GM23338 (cell line): ENCODE results near the gene CARMIL1. TPM values are rescaled to one million over a fixed set of nuclear protein-coding genes. Genes with fewer than 3 reads are reported as not detected.

Experiments used
- ATAC-seq: fragments of 200-7000 bp; cut with Tn5 transposase; 3 replicates; pipeline ENCODE4 v1.9.1; 2020
- DNase-seq: peaks from one replicate; pipeline ENCODE4 v3.0.0-alpha.2; 2015; ENCODE audit warnings: low spot score
- H2AFZ ChIP-seq: fragments of 200-600 bp; sonication (generic); 2 replicates; pipeline ENCODE4 v1.8.0; 2016; ENCODE audit warnings: antibody characterized with exemption, mild to moderate bottlenecking, moderate library complexity
- H3F3A ChIP-seq: fragments of 200-600 bp; sonication (generic); replicated peaks from 2 replicates; pipeline ENCODE4 v1.8.0; 2017; ENCODE audit warnings: antibody characterized with exemption, mixed run types, low read depth
- H3K27ac ChIP-seq: fragments of 200-600 bp; sonication (generic); 2 replicates; pipeline ENCODE4 v1.6.1; 2016; ENCODE audit warnings: low read depth
- H3K27me3 ChIP-seq: fragments of 200-600 bp; sonication (generic); 2 replicates; pipeline ENCODE4 v1.8.0; 2016; ENCODE audit warnings: mild to moderate bottlenecking, mixed run types, moderate library complexity; ENCODE audit not compliant: insufficient read depth
- H3K36me3 ChIP-seq: fragments of 200-600 bp; sonication (generic); 2 replicates; pipeline ENCODE4 v1.8.0; 2016; ENCODE audit warnings: mild to moderate bottlenecking; ENCODE audit not compliant: insufficient read depth
- H3K4me1 ChIP-seq: fragments of 200-600 bp; sonication (generic); 2 replicates; pipeline ENCODE4 v1.8.0; 2016; ENCODE audit warnings: mild to moderate bottlenecking, moderate library complexity; ENCODE audit not compliant: insufficient read depth
- H3K4me2 ChIP-seq: fragments of 200-600 bp; sonication (generic); 2 replicates; pipeline ENCODE4 v1.7.1; 2017; ENCODE audit warnings: mixed run types
- H3K4me3 ChIP-seq: fragments of 200-600 bp; sonication (generic); 2 replicates; pipeline ENCODE4 v1.6.1; 2016; ENCODE audit warnings: mixed run types
- H3K79me2 ChIP-seq: fragments of 200-600 bp; sonication (generic); replicated peaks from 2 replicates; pipeline ENCODE4 v1.8.0; 2017; ENCODE audit warnings: mild to moderate bottlenecking; ENCODE audit not compliant: insufficient read depth
- H3K9me2 ChIP-seq: fragments of 200-600 bp; sonication (generic); 2 replicates; pipeline ENCODE4 v1.8.0; 2017; ENCODE audit not compliant: insufficient read depth
- H4K20me1 ChIP-seq: fragments of 200-600 bp; sonication (generic); replicated peaks from 2 replicates; pipeline ENCODE4 v1.8.0; 2017; ENCODE audit warnings: mild to moderate bottlenecking; ENCODE audit not compliant: insufficient read depth
- H3K27ac Mint-ChIP-seq: 2 replicates; pipeline ENCODE4 v1.8.0; 2020; ENCODE audit warnings: inconsistent platforms, mild to moderate bottlenecking, moderate library complexity, mixed read lengths
- H3K27me3 Mint-ChIP-seq: 3 replicates; pipeline ENCODE4 v1.8.0; 2022; ENCODE audit warnings: low read depth, mild to moderate bottlenecking, moderate library complexity, mixed read lengths, inconsistent platforms; ENCODE audit not compliant: insufficient read depth, poor library complexity
- H3K36me3 Mint-ChIP-seq: 3 replicates; pipeline ENCODE4 v1.8.0; 2021; ENCODE audit warnings: low read depth, mild to moderate bottlenecking, inconsistent platforms, moderate library complexity, mixed read lengths
- H3K4me1 Mint-ChIP-seq: 3 replicates; pipeline ENCODE4 v1.8.0; 2020; ENCODE audit warnings: mild to moderate bottlenecking, inconsistent platforms, mixed read lengths
- H3K4me3 Mint-ChIP-seq: 3 replicates; pipeline ENCODE4 v1.8.0; 2021; ENCODE audit warnings: moderate library complexity, mild to moderate bottlenecking, inconsistent platforms, mixed read lengths
- H3K9me3 Mint-ChIP-seq: 3 replicates; pipeline ENCODE4 v1.8.0; 2020; ENCODE audit warnings: moderate library complexity, mild to moderate bottlenecking, inconsistent platforms, mixed read lengths
- CREB1 ChIP-seq: fragments of 250-450 bp; sonication (Bioruptor Pico); IDR thresholded peaks from 2 replicates; pipeline ENCODE4 v1.5.0; 2020; ENCODE audit warnings: low read depth, mild to moderate bottlenecking, moderate library complexity
- CTCF ChIP-seq, 2 experiments: fragments of 200-600 bp in 1 of 2; sonication (generic) in 1 of 2; conservative IDR thresholded peaks; 2 replicates each; pipeline versions ENCODE4 v1.5.1 to v1.6.1; 2016 to 2017; ENCODE audit warnings: antibody characterized with exemption in 2 of 2, low read depth in 2 of 2, mild to moderate bottlenecking in 2 of 2, moderate library complexity in 1 of 2
- ETS1 ChIP-seq: IDR thresholded peaks from 2 replicates; pipeline ENCODE4 v1.6.1; 2016; ENCODE audit warnings: antibody characterized with exemption
- EZH2 ChIP-seq: fragments of 200-600 bp; sonication (generic); IDR thresholded peaks from one replicate; pipeline ENCODE4 v1.8.0; 2017; ENCODE audit warnings: antibody characterized with exemption, mild to moderate bottlenecking, low read depth; ENCODE audit not compliant: unreplicated experiment
- EZH2phosphoT487 ChIP-seq: fragments of 200-600 bp; sonication (generic); IDR thresholded peaks from one replicate; pipeline ENCODE4 v1.8.1; 2018; ENCODE audit warnings: antibody characterized with exemption; ENCODE audit not compliant: unreplicated experiment
- JUNB ChIP-seq: IDR thresholded peaks from one replicate; pipeline ENCODE4 v1.6.1; 2016; ENCODE audit warnings: antibody characterized with exemption; ENCODE audit not compliant: unreplicated experiment
- NANOG ChIP-seq: IDR thresholded peaks from 2 replicates; pipeline ENCODE4 v1.6.1; 2016; ENCODE audit warnings: antibody characterized with exemption, borderline replicate concordance
- POLR2AphosphoS5 ChIP-seq: IDR thresholded peaks from 2 replicates; pipeline ENCODE4 v1.6.1; 2016; ENCODE audit warnings: antibody characterized with exemption, low read depth
- REST ChIP-seq: IDR thresholded peaks from one replicate; pipeline ENCODE4 v1.6.1; 2018; ENCODE audit warnings: antibody characterized with exemption; ENCODE audit not compliant: unreplicated experiment
- STAT1 ChIP-seq: IDR thresholded peaks from one replicate; pipeline ENCODE4 v1.6.1; 2016; ENCODE audit warnings: antibody characterized with exemption; ENCODE audit not compliant: unreplicated experiment
- ZNF114 ChIP-seq: fragments of 250-450 bp; sonication (Bioruptor Pico); IDR thresholded peaks from 2 replicates; pipeline ENCODE4 v1.5.0; 2020; ENCODE audit warnings: mild to moderate bottlenecking, moderate library complexity
- ZNF331 ChIP-seq: fragments of 250-450 bp; sonication (Bioruptor Pico); IDR thresholded peaks from 2 replicates; pipeline ENCODE4 v1.5.0; 2020; ENCODE audit warnings: low read depth, mild to moderate bottlenecking, moderate library complexity
- ZNF462 ChIP-seq: fragments of 250-450 bp; sonication (Bioruptor Pico); IDR thresholded peaks from 2 replicates; pipeline ENCODE4 v1.5.0; 2020; ENCODE audit warnings: mild to moderate bottlenecking, moderate library complexity
- polyA plus RNA-seq: library from polyadenylated mRNA; unstranded; fragments of >200 nt; fragmentation: Nextera tagmentation; extraction: Ambion mirVana; gene quantifications from 2 replicates; pipeline ENCODE4 v1.2.1, GENCODE V29; 2016
- total RNA-seq: library from RNA; depleted of rRNA; stranded (reverse); fragments of >200 nt; shearing (Covaris generic); gene quantifications from 2 replicates; pipeline ENCODE4 v1.2.3, GENCODE V29; 2014

The CARMIL1 gene
- total and polyA plus RNA-seq, 2 experiments from 2014 or later: 43.2 to 66.9 TPM

- Histone ChIP-seq H3K4me3 (no peak overlapping the region; the same call in 1 of the 2 replicates), H3K9me2 (no peaks in the 10 kb centered on the region), H3F3A (no peaks in the 10 kb centered on the region), H3K79me2 (peaks cover 92% of the 10 kb centered on the region), H3K27ac (no peak overlapping the region), H3K4me1 (peaks cover 79% of the 10 kb centered on the region), H3K4me2 (0 out of 2 replicates have a peak overlapping the region, but pooled peaks have one; percentile 5), H2AFZ (no peak overlapping the region), H3K27me3 (no peaks in the 10 kb centered on the region), H3K36me3 (no peaks in the 10 kb centered on the region), H4K20me1 (peaks cover 19% of the 10 kb centered on the region; the same call in 1 of the 2 replicates)
- peak overlapping the region; percentile 0; the same call in 1 of the 3 replicates for H3K4me3 Mint-ChIP-seq
- ATAC-seq (peak; percentile 77), DNase-seq (peak; percentile 70)
- peaks cover 79% of the 10 kb centered on the region for H3K4me1 Mint-ChIP-seq
- H3K9me3 Mint-ChIP-seq: no peaks in the 10 kb centered on the region
- H3K27ac Mint-ChIP-seq: no peak overlapping the region
- H3K36me3 Mint-ChIP-seq: no peaks in the 10 kb centered on the region
- no peaks in the 10 kb centered on the region for H3K27me3 Mint-ChIP-seq
- TF ChIP-seq STAT1 (no peak), NANOG (no peak), POLR2AphosphoS5 (no peak), ZNF114 (CRISPR knock-in tag) (no peak), REST (no peak), ZNF462 (CRISPR knock-in tag) (no peak), ZNF331 (no peak), EZH2phosphoT487 (no peak), JUNB (no peak), ETS1 (no peak), CREB1 (CRISPR knock-in tag) (no peak), CTCF (conservative IDR thresholded peaks at IDR 0.05; ENCODE audit: low read depth in 2 of 2) (no peak), EZH2 (no peak)
Measured at GRCh38 chr6:25315194-25316177, 36.3 kb downstream of the CARMIL1 start.
